ENCODE measurements around the gene PDE2A.

DNA sequence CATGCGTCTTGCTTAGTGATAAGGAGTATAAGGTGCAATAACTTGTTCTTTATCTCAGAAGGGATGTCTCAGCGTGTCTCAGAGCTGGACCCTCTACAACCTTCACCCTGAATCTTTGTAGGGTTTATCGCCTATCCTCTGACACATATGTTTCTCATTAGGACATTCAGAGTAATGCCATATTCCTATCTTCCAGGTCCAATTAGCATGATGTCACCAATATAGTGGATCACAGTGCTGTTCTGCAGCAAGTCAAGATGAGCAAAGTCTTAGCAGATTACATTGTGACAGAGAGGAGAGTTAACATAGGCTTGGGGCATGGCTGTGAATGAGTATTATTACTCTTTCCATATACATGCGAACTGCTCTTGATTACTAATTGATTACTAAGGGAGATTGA, 129.6 kb downstream of the PDE2A start:
- TF ChIP-seq, protein P1, sequence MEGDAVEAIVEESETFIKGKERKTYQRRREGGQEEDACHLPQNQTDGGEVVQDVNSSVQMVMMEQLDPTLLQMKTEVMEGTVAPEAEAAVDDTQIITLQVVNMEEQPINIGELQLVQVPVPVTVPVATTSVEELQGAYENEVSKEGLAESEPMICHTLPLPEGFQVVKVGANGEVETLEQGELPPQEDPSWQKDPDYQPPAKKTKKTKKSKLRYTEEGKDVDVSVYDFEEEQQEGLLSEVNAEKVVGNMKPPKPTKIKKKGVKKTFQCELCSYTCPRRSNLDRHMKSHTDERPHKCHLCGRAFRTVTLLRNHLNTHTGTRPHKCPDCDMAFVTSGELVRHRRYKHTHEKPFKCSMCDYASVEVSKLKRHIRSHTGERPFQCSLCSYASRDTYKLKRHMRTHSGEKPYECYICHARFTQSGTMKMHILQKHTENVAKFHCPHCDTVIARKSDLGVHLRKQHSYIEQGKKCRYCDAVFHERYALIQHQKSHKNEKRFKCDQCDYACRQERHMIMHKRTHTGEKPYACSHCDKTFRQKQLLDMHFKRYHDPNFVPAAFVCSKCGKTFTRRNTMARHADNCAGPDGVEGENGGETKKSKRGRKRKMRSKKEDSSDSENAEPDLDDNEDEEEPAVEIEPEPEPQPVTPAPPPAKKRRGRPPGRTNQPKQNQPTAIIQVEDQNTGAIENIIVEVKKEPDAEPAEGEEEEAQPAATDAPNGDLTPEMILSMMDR (optimal IDR thresholded peaks at IDR 0.05 in 1 of 3, IDR thresholded peaks at IDR 0.05 in 1 of 3, conservative IDR thresholded peaks at IDR 0.05 in 1 of 3; ENCODE audit: extremely low read depth in 1 of 3, insufficient read depth in 2 of 3, low read length in 3 of 3), result no peak
- no peak for TF ChIP-seq EZH2 (IDR thresholded peaks at IDR 0.05; ENCODE audit: low read length)
